Activated naive CD4-positive, alpha-beta T cell treated with anti-CD3 and anti-CD28 coated beads, Interleukin-2, amount 50 U/mL, for 72 hours (primary cell): Measurements from ENCODE around the gene HMG20B. TPM values are rescaled to one million over a fixed set of nuclear protein-coding genes. Genes with fewer than 3 reads are reported as not detected.

Experiments used
- ATAC-seq, 2 donors: fragments of 150-1000 bp; cut with Tn5 transposase; 2 replicates each; pipeline ENCODE4 v1.10.0; 2021; ENCODE audit warnings: mild to moderate bottlenecking in 2 of 2, moderate library complexity in 2 of 2
- DNase-seq, 2 donors: peaks; one replicate each; pipeline ENCODE4 v3.0.0; 2021 to 2022; ENCODE audit warnings: low spot score in 2 of 2
- H3K27ac Mint-ChIP-seq, 2 donors: one replicate each; pipeline ENCODE4 v1.8.0; 2022; ENCODE audit warnings: mild to moderate bottlenecking in 2 of 2, mixed read lengths in 2 of 2
- H3K36me3 Mint-ChIP-seq, 2 donors: one replicate each; pipeline ENCODE4 v1.8.0; 2022; ENCODE audit warnings: mixed read lengths in 2 of 2
- H3K9me3 Mint-ChIP-seq, 2 donors: one replicate each; pipeline ENCODE4 v1.8.0; 2022; ENCODE audit warnings: mixed read lengths in 2 of 2
- total RNA-seq, 2 donors: library from RNA; stranded (reverse); gene quantifications; one replicate each; pipeline ENCODE4 v1.2.3, GENCODE V29; 2022

The HMG20B gene
- total RNA-seq, 2 donors from 2014 or later, result 66.2 to 86.9 TPM

- Mint-ChIP-seq H3K9me3 (no peaks in the 10 kb centered on the region), H3K36me3 (no peaks in the 10 kb centered on the region), H3K27ac (no peak overlapping the region)
- ATAC-seq (no peak), DNase-seq (no peak)
Observed at GRCh38 chr19:3605770-3606169, 33.0 kb downstream of the HMG20B start.

GRCh38 chr19:3606174-3606689 lies 33.5 kb downstream of the HMG20B start:
- Mint-ChIP-seq H3K9me3 (no peaks in the 10 kb centered on the region), H3K27ac (no peak overlapping the region)
- DNase-seq, result peak in 1 of 2 donors; percentile 35

GRCh38 chr19:3606690-3607289 lies 34.0 kb downstream of the HMG20B start, which contains the start of gene TBXA2R:
TSS of gene TBXA2R (minus strand) at chr19:3606875. CDS start at chr19:3600634, 6,241 bp downstream.
- Mint-ChIP-seq H3K36me3 (no peaks in the 10 kb centered on the region), H3K9me3 (no peaks in the 10 kb centered on the region), H3K27ac (no peak within 1 kb of the TSS)
- DNase-seq, result peak in 1 of 2 donors; percentile 81
- ATAC-seq, result peak; percentile 56 to 76

More at GRCh38 chr19:3606174-3606689, 33.5 kb downstream of the HMG20B start:
- H3K36me3 Mint-ChIP-seq, result no peaks in the 10 kb centered on the region
- peak; percentile 60 to 81 for ATAC-seq

DNA sequence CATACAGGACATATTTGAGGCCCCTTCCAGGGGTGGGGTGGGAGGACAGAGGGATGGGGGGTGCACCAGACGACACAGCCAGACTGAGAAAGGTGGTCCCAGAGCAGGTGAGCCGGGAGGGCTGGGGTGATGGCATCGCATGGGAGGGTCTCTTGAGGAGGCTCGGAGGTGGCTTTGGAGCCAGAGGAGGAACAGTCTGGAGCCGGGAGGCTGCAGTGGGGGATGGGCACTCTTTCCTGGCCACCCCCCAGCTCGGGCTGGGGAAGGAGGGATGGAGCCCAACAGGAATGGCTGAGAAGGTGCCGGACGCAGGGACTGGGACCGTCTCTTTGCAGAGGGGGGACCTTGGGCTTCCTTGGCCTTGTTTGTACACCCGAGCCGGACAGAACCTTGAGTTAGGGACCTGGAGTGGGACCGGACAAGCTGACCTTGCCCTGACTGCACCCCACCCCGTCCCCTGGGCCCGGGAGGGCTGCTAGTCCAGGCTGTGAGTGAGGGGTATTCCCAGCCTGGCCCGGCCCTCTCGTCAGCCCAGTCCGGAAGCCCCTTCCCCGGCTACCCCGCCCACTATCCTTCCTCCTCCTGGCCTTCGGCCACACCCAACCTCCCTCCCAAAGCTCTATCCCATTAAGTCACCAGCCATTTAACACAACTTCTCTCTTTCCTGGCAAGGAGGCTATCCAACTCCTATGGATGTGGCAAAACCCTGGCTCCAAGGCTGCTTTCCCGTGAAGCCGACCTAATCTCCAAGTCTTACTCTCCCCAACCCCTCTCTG lies 34.7 kb downstream of the HMG20B start:
- Mint-ChIP-seq H3K27ac (no peak overlapping the region), H3K36me3 (no peaks in the 10 kb centered on the region), H3K9me3 (no peaks in the 10 kb centered on the region)
- DNase-seq (no peak), ATAC-seq (no peak)

DNA sequence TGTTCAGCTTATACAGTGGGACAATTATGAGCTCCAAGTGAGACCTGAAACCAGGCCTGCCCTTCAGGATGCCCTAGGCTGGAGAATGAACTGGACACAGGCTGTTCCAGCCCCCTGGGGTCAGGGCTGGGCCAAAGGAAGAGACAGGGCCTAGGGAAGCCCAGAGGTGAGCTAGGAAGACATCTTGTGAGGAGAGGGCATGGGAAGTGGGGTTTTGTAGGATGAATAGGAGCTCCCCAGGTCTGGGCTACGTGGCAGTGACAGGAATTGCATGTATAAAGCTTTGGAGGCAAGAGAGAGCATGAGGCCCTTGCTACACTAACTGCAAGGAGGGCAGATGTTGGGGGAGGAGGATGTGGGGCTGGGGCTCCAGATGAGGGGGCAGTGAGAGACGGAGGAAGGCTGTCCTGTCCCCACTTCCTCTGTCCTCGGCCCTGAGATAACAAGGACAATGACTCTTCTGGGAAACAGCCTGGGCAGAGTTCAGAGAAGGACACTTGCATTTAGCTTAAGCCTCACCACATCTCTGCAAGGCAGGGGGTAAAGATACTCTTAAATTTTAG lies 35.4 kb downstream of the HMG20B start:
- Mint-ChIP-seq H3K36me3 (no peaks in the 10 kb centered on the region), H3K9me3 (no peaks in the 10 kb centered on the region), H3K27ac (no peak overlapping the region)
- DNase-seq (no peak), ATAC-seq (no peak)

DNA sequence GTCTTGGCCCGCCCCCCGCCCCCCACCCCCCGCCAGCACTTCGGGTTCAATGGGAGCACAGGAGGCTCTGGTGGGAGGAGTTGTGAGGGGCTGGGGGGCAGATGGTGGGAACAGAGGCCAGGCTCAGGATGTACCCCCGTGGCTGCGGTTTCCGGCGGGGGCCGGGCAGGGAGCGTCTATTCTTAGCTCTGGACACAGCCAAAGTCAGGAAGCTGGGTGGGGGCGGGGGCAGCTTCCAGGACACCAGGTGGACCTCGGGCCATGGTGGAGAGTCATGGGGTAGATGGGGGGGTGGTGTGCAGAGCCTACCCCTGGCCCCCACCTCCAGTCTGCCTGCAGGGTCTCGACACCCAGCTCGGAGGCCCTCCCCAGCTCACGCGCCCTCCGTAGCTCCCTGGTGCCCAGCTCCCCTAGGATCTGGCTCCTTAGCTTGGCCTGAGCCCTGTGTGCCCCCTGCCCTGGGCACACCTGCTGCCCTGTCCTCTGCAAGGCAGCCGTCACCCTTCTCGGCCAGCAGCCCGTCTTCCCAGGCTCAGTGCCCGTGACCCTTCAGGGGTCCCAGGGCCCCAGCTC lies 36.1 kb downstream of the HMG20B start:
- H3K27ac Mint-ChIP-seq, result no peak overlapping the region

GRCh38 chr19:3609779-3610719 lies 37.3 kb downstream of the HMG20B start:
- H3K9me3 Mint-ChIP-seq, result no peaks in the 10 kb centered on the region
- DNase-seq (no peak), ATAC-seq (no peak)
- H3K36me3 Mint-ChIP-seq, result no peaks in the 10 kb centered on the region
- no peak overlapping the region for H3K27ac Mint-ChIP-seq

More for the DNA sequence above, 36.1 kb downstream of the HMG20B start:
- ATAC-seq, result no peak
- H3K36me3 Mint-ChIP-seq, result no peaks in the 10 kb centered on the region
- H3K9me3 Mint-ChIP-seq, result no peaks in the 10 kb centered on the region
- DNase-seq, result no peak

DNA sequence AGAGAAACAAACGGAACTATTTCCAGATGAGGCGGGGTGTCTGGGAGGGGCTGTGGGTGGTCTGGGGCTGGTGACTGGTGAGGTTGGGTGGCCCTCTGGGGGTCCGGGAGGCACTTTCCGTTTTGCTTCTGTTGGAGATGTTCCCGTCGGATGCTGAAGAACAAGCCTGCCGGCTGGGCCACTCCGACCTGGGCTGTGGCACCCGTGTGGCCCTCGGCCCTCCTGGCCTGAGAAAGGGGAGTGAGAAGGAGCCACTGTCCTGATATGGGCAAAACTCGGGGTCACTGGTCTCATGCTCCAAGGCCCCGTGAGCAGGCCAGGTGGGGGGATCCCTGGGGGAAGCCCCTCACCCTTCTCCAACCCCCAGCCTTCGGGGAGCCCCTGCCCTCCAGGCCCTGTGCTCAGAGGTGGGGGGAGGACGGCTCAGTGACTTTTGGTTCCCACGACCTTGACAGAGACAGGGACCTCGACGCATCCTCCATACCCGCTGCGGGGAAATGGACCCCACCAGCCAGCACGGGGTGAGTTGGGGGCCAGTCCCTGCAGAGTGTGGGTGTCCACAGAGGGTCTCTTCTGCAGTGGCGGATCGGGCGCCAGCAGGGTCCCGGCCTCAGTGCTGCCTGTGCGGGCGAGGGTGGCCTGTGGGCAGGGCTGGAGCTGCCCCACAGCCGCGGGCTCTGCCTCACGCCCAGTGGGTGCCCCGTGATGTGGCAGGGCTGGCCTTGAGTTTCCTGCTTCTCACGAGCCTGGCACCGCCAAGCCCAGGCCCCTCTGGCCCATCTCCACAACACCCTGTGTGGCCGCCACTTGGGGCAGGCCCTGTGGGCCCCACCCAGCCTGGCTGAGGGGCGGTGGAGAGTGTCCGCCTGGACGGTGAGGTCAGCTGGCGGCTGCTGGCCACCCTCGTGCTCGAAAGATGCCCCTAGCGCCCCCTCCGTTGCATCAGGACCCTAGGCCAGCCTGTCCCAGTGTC lies 38.3 kb downstream of the HMG20B start:
- DNase-seq (no peak), ATAC-seq (no peak)
- no peaks in the 10 kb centered on the region for H3K9me3 Mint-ChIP-seq
- H3K27ac Mint-ChIP-seq, result no peak overlapping the region
- no peaks in the 10 kb centered on the region for H3K36me3 Mint-ChIP-seq

DNA sequence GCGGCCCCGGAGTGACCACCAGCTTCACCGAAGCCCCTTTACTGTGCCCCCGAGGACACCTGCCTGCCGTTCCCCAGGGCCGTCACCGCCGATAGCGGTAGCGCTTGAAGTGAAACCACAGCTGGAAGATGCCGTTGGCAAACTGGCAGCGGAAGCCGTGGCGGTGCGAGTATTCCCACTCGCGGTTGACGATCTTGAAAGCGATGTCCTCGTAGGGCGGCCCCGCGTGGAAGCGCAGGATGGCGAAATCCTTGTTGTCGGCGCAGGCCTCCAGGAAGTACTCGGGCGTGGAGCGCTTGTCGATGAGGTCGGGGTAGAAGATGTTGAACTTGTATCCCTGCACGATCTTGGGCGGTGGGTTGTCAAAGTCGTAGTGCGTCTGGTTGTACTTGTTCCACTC lies 39.1 kb downstream of the HMG20B start:
- ATAC-seq, result no peak

GRCh38 chr19:3612330-3612729 lies 39.6 kb downstream of the HMG20B start:
- ATAC-seq (no peak), DNase-seq (no peak)
- Mint-ChIP-seq H3K36me3 (no peaks in the 10 kb centered on the region), H3K9me3 (no peaks in the 10 kb centered on the region), H3K27ac (no peak overlapping the region)

More for the DNA sequence above, 39.1 kb downstream of the HMG20B start:
- no peak overlapping the region for H3K27ac Mint-ChIP-seq
- H3K9me3 Mint-ChIP-seq, result no peaks in the 10 kb centered on the region
- H3K36me3 Mint-ChIP-seq, result no peaks in the 10 kb centered on the region
- DNase-seq, result no peak

- ATAC-seq (no peak), DNase-seq (no peak)
- no peaks in the 10 kb centered on the region for H3K36me3 Mint-ChIP-seq
- H3K9me3 Mint-ChIP-seq, result no peaks in the 10 kb centered on the region
- no peak overlapping the region for H3K27ac Mint-ChIP-seq
Observed at GRCh38 chr19:3612901-3613741, 40.4 kb downstream of the HMG20B start.

GRCh38 chr19:3613818-3614661 lies 41.3 kb downstream of the HMG20B start:
- Mint-ChIP-seq H3K36me3 (no peaks in the 10 kb centered on the region), H3K9me3 (no peaks in the 10 kb centered on the region), H3K27ac (no peak overlapping the region)
- DNase-seq (no peak), ATAC-seq (no peak)

GRCh38 chr19:3614858-3615505 lies 42.2 kb downstream of the HMG20B start:
- H3K36me3 Mint-ChIP-seq, result no peaks in the 10 kb centered on the region
- no peak overlapping the region for H3K27ac Mint-ChIP-seq
- H3K9me3 Mint-ChIP-seq, result no peaks in the 10 kb centered on the region
- no peak for DNase-seq
- no peak for ATAC-seq
